DMS53 (cell line): ENCODE results near the gene RNASET2.
"Not testable (repeated sequence)": the region's sequence is repeated elsewhere in the genome, so short reads cannot be mapped to it uniquely, and the experiment has no call there.

Source experiments
- DNase-seq: peaks from one replicate; lab custom pipeline; 2025; lab: John Stamatoyannopoulos, UW

Gene RNASET2

GRCh38 chr6:166927240-166927934 lies 29.0 kb downstream of the RNASET2 start:
- no peak for DNase-seq

- DNase-seq, result no peak
Observed at GRCh38 chr6:166926748-166927147, 29.6 kb downstream of the RNASET2 start.

- no peak for DNase-seq
Observed at GRCh38 chr6:166925141-166925996, 31.0 kb downstream of the RNASET2 start.

DNA sequence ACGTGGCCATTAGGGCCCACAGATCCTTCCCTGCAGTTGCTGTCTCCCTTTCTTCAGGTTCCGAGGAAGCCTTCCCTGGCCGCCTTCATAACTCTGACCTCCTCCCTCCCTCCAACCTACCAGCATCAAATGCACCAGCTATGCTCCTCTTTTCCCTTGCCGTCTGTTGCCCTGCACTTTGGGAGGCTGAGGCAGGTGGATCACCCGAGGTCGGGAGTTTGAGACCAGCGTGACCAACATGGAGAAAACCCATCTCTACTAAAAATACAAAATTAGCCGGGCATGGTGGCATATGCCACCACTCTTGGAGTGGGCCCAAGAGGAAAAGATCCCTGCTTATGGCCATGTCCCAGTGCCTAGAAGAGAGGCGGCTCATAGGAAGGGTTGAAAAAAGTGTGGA lies 31.8 kb downstream of the RNASET2 start:
- DNase-seq, result no peak

- no peak for DNase-seq
Observed at GRCh38 chr6:166922937-166923336, 33.4 kb downstream of the RNASET2 start.

DNA sequence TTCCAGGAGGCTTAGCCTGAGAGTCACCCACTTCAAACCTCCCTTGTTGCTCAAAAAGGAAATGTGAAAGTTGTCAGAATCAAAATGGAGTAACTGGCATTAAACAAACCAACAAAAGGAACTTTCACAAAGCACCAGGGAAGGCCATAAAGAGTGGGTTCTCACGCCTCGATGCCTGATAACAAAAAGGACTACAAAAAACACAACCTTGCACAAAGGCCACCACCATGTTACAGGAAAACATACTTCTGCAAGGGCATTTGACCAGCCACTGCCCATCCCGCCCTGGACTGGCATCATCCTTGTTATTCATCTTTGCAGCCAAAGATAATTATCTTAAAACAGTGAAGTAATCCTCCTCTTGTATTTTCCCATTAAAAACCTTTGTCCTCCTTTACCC lies 34.8 kb downstream of the RNASET2 start:
- DNase-seq, result no peak

DNA sequence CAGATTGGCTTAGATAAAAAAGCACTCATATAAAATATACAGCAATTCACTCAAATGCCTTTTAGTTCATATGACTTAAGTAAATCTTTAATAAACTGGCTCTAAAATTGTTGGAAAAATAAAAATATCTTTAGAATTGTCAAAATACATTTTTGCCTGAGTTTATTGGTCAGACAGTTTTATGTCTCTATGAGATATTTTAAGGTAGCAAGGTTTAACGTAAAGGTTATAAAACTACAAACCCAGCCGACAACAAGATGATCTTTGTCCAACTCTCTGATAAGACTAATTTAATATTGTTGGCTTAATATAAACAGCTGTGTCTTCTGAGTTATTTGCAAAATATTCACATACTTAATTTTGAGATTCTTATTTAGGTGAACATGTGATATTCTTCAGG lies 39.5 kb downstream of the RNASET2 start:
- DNase-seq, result no peak

DNA sequence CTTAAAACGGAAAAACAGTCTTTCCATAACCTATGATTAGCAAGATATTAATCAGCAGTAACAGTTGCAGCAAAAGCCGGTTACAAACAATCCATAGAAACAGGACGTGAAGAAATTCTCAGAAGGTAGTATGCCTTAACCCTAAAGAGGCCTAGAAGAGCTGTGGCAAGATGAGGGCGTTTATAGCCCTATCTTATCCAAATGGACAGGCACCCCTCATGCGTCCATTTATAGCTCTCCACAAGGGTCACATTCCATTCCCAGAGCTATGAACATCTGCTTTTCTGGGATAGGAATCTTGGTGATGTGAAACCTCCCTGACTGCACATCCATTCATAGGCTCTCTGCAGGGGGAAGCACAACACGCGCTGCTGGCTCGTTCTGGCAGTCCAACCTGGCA lies 40.9 kb downstream of the RNASET2 start:
- not testable (repeated sequence) for DNase-seq

GRCh38 chr6:166914952-166915351 lies 41.4 kb downstream of the RNASET2 start:
- DNase-seq, result not testable (repeated sequence)

GRCh38 chr6:166911248-166911677 lies 45.1 kb downstream of the RNASET2 start:
- DNase-seq, result no peak

- no peak for DNase-seq
Observed at GRCh38 chr6:166910601-166911000, 45.7 kb downstream of the RNASET2 start.

- DNase-seq, result no peak
Observed at GRCh38 chr6:166908811-166909210, 47.5 kb downstream of the RNASET2 start.

DNA sequence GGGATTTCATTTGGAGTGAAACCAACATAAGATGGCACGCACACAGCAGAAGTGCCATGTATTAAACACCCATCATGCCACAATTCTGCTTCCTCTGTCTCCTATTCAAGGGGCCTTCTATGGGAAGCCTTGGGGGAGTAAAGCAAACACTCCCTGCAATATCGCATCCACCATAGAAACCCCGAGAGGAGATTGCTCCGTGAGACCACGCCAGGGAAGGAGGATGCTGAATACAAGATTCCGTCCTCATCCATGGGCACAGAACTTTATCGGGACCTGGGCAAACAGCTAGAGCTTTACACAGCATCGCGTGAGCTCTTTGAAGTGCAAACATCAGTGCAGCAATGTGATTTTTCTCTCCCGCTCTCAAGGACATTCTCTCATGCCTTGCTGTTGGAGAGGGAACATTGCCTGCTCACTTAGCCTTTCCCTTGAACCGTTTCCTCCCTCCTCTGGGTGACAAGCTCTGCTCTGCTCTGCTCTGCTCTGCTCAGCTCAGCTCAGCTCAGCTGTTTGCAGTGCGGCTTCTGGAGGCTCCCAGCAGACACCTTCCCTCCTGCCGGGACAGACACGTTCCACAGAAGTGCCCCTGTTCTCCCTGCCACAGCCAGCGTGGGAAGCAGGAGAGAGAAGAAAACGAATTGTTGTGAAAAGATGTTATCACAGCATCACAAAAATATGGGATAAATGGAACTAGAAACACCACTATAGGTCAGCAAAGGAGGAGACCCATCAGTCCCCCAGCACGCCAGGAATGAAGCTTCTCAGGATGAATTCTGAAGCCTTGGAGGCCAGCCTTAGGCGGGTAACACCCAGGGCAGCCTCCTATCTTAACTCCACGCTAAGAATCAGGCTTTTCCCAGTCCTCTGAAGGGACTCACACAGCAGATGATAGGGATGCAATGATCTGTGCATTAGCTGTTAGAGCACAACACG lies 48.2 kb downstream of the RNASET2 start:
- no peak for DNase-seq

GRCh38 chr6:166907373-166907841 lies 48.9 kb downstream of the RNASET2 start:
- no peak for DNase-seq

- DNase-seq, result no peak
Observed at GRCh38 chr6:166906376-166907044, 49.8 kb downstream of the RNASET2 start.

GRCh38 chr6:166905505-166906134 lies 50.7 kb downstream of the RNASET2 start:
- DNase-seq, result no peak

DNA sequence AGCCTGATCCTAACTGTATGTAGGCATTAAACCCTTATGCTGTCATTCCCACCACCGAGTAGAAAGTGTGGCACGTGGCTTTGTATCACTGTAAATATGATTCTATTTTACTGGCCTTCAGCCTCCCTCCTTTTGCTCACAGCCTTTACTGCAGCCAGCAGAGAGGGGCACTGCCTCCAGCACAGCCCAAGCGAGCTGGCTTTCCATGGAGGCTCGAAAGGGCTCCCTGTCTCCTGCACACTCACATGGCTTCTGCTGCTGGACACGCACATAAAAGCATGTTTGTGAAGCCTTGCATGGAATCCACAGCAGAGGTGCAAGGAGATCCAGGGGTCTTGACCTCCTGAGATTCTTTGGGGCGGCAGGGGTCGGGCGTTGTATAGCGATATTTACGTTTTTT lies 51.3 kb downstream of the RNASET2 start:
- no peak for DNase-seq

GRCh38 chr6:166904101-166904746 lies 52.1 kb downstream of the RNASET2 start:
- no peak for DNase-seq

DNA sequence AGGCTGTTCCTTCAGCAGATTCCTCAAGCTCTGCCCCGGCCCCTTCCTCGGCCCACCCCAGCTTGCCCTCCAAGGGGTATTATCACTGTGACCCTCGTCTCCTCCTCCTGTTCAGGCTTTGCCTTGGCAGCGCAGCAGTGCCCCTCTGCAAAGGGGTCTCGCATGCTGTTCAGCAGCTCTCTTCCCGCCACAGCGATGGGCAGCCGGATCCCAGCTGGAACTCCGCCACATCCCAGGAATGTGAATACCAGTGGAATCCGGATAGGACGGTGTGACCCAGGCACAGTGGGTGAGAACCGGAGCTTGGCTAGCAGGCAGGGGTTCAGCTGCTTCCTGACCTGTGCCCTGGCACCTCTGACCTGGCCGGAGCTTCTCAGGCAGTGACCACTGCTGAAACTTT lies 52.9 kb downstream of the RNASET2 start:
- DNase-seq, result no peak

DNA sequence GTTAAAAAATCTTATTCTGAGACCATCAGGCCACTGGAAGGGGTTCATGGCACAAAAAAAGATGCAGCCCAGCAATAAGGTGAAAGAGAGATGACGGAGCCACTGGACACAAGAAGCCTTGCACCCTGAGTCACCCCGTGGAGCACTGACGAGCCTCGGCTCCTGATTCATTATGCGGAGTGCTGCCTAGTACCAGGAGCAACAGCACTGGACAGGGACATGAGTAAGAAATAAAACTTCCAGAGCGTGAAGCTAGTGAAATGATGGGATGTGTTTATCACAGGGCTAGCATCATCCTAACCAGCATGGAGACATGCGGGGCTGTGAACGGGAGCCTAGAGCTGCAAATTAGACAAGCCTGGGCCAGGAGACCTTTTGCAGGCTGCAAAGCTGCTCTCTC lies 53.3 kb downstream of the RNASET2 start:
- DNase-seq, result no peak
